GM06990 (cell line): ENCODE measurements around the gene RCC1.
"Not testable (repeated sequence)": the region's sequence is repeated elsewhere in the genome, so short reads cannot be mapped to it uniquely, and the experiment has no call there.

ENCODE experiments used
- DNase-seq: peaks from one replicate; pipeline ENCODE4 v3.0.0-alpha.2; 2011; ENCODE audit not compliant: insufficient read length; ENCODE audit errors: extremely low read depth
- H3K27me3 ChIP-seq: replicated peaks from 2 replicates; pipeline ENCODE4 v1.6.0; 2011; ENCODE audit warnings: low read length; ENCODE audit not compliant: control insufficient read depth, insufficient read depth
- H3K36me3 ChIP-seq: 2 replicates; pipeline ENCODE4 v1.5.1; 2011; ENCODE audit warnings: low read length; ENCODE audit not compliant: control insufficient read depth, insufficient read depth
- H3K4me3 ChIP-seq: replicated peaks from 2 replicates; pipeline ENCODE4 v1.5.1; 2011; ENCODE audit warnings: low read depth, mild to moderate bottlenecking, control low read depth, low read length
- TF ChIP-seq, protein P1 (sequence below): IDR thresholded peaks from 2 replicates; pipeline ENCODE4 v1.5.1; 2011; ENCODE audit warnings: low read length, control low read depth, mild to moderate bottlenecking, inconsistent platforms; ENCODE audit not compliant: insufficient read depth, poor library complexity, severe bottlenecking

Gene RCC1

GRCh38 chr1:28512058-28512611 lies 6.3 kb downstream of the RCC1 start:
- no peak for DNase-seq
- peaks cover 25% of the 10 kb centered on the region for H3K36me3 ChIP-seq

DNA sequence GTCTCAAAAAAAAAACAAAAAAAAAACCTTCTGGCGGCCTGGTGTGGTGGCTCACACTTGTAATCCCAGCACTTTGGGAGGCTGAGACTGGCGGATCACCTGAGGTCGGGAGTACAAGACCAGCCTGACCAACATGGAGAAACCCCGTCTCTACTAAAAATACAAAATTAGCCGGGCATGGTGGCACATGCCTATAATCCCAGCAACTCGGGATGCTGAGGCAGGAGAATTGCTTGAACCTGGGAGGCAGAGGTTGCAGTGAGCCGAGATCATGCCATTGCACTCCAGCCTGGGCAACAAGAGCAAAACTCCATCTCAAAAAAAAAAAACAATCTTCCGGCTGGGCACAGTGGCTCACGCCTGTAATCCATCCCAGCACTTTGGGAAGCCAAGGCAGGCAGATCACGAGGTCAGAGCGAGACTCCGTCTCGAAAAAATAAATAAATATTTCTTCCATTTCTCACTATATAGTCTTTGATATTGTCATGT lies 8.6 kb downstream of the RCC1 start:
- not testable (repeated sequence) for H3K27me3 ChIP-seq, DNase-seq, H3K4me3 ChIP-seq
- peaks cover 14% of the 10 kb centered on the region for H3K36me3 ChIP-seq

More at GRCh38 chr1:28512058-28512611, 6.3 kb downstream of the RCC1 start:
- H3K4me3 ChIP-seq = no peak overlapping the region
- TF ChIP-seq, protein P1, sequence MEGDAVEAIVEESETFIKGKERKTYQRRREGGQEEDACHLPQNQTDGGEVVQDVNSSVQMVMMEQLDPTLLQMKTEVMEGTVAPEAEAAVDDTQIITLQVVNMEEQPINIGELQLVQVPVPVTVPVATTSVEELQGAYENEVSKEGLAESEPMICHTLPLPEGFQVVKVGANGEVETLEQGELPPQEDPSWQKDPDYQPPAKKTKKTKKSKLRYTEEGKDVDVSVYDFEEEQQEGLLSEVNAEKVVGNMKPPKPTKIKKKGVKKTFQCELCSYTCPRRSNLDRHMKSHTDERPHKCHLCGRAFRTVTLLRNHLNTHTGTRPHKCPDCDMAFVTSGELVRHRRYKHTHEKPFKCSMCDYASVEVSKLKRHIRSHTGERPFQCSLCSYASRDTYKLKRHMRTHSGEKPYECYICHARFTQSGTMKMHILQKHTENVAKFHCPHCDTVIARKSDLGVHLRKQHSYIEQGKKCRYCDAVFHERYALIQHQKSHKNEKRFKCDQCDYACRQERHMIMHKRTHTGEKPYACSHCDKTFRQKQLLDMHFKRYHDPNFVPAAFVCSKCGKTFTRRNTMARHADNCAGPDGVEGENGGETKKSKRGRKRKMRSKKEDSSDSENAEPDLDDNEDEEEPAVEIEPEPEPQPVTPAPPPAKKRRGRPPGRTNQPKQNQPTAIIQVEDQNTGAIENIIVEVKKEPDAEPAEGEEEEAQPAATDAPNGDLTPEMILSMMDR = no peak
- H3K27me3 ChIP-seq = no peaks in the 10 kb centered on the region

GRCh38 chr1:28516518-28516956 lies 10.7 kb downstream of the RCC1 start:
- H3K27me3 ChIP-seq = no peaks in the 10 kb centered on the region
- no peak for DNase-seq

DNA sequence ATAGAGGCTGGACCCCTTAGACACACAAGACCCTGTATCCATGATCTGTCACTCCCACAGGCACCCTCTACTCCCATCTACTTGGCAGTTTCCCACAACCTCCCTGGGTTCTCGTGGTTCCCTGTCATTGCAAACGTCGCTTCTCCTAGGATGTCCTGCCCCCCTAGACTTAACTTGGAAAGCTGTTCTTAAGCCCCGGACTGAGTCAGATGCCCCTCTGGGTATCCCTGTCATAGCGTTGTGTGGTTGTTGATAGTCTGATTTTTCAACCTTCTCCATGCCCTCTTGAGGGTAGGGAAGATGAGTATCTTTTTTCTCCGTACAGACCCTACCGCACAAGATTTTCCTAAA lies 11.8 kb downstream of the RCC1 start:
- H3K36me3 ChIP-seq = peaks cover 5% of the 10 kb centered on the region
- peak overlapping the region; percentile 76 for H3K4me3 ChIP-seq
- TF ChIP-seq, protein P1 = no peak
- no peaks in the 10 kb centered on the region for H3K27me3 ChIP-seq
- no peak for DNase-seq

More at GRCh38 chr1:28516518-28516956, 10.7 kb downstream of the RCC1 start:
- no peak overlapping the region for H3K4me3 ChIP-seq
- TF ChIP-seq, protein P1 = no peak
- H3K36me3 ChIP-seq = peaks cover 2% of the 10 kb centered on the region

DNA sequence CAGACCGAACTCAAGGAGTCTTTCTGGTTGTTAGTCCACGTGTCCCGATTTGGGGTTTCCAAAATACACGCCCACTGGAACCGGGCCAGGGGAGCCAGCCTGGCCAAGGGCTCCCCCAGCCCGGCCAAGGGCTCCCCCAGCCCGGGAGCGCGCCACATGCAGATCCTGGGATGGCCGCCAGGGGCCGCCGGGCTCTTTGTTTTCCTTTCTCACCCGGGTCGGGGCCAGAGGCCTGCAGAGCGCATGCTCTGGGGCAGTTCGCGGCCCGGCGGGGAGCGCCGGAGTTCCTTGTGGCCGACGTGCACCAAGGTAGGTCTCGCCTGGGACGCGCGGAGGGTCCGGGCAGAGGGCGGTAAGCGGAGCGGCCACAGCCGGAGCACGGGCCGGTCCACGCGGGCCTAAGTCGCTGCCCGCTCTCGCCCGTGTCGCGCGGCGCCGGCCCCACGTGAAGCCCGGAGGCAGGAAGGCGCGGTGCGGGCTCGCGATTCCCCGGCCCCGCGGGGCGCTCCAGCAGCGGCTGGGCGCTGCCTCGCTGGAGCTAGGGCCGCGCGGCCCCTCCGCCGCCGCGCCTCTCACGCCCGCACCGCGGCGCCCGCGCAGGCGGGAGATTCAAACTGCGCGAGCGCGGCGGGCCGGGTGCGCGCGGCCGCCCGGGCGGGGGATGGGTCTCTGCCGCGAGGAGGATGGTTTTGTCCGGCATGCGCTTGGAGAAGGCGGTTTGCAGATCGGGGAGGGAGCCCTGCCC lies 12.3 kb downstream of the RCC1 start:
- peak overlapping the region; percentile 76 for H3K4me3 ChIP-seq

DNA sequence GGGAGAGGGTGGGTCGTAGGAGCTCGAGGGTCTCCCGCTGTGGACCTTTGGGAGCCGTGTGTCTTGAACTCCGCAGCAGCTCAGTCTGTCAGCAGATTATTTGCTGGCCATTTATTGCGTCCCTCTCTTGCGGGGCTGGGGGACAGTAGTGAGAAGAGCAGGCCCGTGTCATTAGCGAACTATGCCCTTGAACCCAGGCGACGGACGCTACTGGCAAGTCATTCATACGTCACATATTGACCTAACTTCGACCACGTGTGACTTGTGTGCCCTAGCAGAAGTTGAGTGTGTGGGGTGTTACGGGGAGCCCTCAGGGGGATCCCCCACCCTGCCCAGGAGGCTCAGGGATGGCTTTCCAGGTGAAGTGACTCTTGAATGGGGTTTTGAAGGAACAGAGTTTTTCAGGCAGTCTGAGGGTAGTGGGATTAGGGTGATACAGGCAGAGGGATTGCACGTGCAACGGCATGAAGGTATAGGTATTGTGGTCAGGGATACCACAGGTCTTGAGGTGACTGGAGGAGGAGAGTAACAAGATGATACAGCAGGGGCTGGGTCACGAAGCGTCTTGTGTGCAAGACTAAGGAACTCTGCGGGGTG lies 13.0 kb downstream of the RCC1 start:
- TF ChIP-seq, protein P1 = no peak
- Histone ChIP-seq H3K27me3 (no peaks in the 10 kb centered on the region), H3K36me3 (peaks cover 3% of the 10 kb centered on the region; the same call in 1 of the 2 replicates), H3K4me3 (peak overlapping the region; percentile 76)
- peak; percentile 81 for DNase-seq

More for the DNA sequence above, 12.3 kb downstream of the RCC1 start:
- DNase-seq = peak; percentile 91
- TF ChIP-seq, protein P1 = peak; percentile 99
- H3K36me3 ChIP-seq = peaks cover 5% of the 10 kb centered on the region
- H3K27me3 ChIP-seq = no peaks in the 10 kb centered on the region
